Stromal cell of bone marrow (primary cell): ENCODE data around the gene PHLDA3.
A peak's percentile ranks its signal among the peaks of the same experiment; 100 is the strongest.
"Not testable (repeated sequence)": the region's sequence is repeated elsewhere in the genome, so short reads cannot be mapped to it uniquely, and the experiment has no call there.

Experiments used
- DNase-seq: peaks from one replicate; pipeline ENCODE4 v3.0.0-alpha.2; 2012; ENCODE audit warnings: low read depth

PHLDA3 gene

DNA sequence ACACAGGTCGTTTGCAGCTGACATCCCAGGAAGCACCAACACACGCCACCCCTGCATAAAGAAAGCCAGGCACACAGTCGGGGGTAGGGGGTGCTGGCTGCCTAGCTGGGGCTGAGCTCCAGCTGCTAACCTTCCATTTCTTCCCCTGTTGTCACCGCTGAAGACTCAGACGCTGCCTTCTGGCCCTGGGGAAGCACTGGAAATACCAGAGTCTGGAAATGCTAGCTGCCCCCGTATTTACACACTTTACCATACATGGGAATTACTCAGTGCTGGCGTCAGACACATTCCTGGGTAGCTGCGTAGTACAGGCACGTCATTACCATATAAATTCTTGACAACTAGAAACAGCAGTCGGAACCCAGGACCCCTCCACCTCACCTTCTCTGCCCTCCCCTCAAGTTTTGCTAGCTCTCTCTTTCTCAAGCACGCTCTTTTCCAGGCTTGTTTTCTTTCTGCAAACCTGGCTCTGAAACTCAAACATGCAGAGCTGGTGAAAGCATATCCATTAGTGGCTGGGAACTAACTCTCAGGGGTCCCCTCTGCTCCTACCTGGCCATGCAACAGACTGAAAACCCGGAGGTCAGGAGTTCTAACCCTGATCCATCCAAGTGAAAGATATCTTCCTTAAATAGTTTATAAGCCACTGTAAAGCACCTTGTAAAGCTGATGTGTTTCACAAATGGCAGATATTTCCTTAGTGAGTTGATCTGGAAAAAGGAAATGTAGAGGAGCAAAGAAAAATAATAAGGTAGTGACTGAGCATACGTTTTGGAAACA is 34.6 kb upstream of the PHLDA3 start:
- DNase-seq = peak; percentile 87

GRCh38 chr1:201502511-201502857 is 33.5 kb upstream of the PHLDA3 start:
- DNase-seq = no peak

DNA sequence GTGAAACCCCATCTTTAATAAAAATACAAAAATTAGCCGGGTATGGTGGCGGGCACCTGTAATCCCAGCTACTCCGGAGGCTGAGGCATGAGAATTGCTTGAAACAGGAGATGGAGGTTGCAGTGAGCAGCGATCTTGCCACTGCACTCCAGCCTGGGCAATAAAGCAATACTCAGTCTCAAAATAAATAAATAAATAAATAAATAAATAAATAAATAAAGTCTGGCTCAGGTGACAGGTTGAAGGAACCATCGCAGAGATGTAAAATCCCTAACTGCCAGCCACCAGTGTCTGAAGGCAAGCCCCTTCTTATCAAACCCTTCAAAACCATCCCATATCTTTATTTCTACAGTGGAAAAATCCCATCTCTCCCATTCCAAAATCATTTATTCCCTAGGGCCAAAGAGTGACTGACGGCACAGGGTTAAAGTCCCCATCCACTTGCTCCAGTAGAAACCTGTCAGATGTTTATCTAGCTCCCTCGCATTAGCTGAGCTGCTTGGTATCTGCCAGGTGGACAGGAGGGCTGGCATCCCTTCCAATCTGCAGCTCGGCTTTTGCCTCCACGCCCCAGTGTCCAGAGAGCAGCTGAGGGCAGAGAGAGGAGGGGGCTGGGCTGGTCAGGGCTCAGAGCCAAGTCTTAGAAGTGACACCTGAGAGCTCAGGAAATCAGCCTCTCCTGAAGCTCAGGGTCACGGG is 33.0 kb upstream of the PHLDA3 start:
- DNase-seq = no peak

- DNase-seq = no peak
Measured at GRCh38 chr1:201501144-201501543, 32.2 kb upstream of the PHLDA3 start.

DNA sequence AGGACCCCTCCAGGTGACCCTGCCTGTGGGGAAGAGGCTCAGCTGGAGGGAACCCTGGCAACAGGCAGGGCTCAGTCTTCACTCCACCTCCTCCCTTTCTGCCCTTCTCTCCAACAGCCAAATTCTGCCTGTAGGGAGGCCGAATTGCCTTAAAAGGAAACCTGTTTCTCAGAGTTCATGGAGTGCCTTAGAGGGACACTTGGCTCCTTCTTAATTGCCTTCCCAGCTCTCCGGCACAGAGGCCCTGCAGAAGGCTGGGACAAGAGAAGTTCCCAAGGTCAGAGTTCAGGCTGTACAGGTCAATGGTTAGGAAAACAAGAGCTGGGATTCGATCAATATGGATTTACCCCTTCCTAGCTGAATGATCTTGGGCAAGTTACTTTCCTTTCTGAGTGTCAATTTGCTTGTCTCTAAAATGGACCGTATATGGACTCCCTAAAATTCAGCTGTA is 31.7 kb upstream of the PHLDA3 start:
- no peak for DNase-seq

GRCh38 chr1:201499795-201500669 is 31.0 kb upstream of the PHLDA3 start:
- DNase-seq = no peak

DNA sequence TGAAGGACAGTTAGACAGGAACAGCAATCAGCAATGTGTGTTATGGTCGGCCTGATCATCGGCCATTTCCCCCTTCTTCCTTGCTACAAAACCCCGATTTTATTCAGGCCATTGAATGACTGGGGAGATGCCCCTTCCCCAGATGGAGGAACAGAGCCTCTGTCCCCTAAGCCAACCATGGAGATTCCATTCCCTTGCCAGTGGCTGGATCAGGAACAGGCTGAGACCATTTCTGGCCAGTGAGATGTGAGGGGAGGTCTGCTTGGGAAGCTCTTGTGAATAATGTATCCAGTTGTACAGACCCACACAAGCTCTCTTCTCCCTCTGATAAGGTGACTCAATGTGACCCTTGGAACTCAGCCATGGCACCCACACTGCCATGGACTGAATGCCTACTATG is 30.2 kb upstream of the PHLDA3 start:
- no peak for DNase-seq

- no peak for DNase-seq
Measured at GRCh38 chr1:201498621-201499020, 29.6 kb upstream of the PHLDA3 start.

DNA sequence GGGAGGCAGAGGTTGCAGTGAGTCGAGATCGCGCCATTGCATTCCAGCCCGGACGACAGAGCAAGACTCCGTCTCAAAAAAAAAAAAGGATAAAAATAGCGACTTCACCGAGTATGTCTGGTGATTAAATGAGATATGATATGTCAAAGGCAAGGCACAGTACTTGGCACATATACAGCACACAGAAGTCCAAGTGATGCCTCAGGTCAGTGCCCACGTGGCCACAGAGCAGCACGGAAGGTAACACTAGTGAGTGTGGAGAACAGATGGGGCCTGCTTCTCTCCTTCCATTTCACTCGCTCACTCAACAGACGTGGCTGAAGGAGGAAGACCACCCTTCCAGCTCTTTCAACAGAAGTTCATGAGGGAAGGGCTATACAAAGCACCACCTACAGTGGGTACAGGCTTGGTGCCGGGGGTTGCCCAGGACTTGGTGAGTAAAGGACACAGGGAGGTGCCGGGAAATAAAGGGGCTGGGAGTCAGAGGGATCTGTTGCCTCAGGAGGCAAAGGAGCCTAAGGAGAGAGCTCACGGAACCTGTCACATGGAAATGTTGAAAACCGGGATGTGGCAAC is 29.0 kb upstream of the PHLDA3 start:
- no peak for DNase-seq

GRCh38 chr1:201496296-201496690 is 27.3 kb upstream of the PHLDA3 start:
- DNase-seq = no peak

DNA sequence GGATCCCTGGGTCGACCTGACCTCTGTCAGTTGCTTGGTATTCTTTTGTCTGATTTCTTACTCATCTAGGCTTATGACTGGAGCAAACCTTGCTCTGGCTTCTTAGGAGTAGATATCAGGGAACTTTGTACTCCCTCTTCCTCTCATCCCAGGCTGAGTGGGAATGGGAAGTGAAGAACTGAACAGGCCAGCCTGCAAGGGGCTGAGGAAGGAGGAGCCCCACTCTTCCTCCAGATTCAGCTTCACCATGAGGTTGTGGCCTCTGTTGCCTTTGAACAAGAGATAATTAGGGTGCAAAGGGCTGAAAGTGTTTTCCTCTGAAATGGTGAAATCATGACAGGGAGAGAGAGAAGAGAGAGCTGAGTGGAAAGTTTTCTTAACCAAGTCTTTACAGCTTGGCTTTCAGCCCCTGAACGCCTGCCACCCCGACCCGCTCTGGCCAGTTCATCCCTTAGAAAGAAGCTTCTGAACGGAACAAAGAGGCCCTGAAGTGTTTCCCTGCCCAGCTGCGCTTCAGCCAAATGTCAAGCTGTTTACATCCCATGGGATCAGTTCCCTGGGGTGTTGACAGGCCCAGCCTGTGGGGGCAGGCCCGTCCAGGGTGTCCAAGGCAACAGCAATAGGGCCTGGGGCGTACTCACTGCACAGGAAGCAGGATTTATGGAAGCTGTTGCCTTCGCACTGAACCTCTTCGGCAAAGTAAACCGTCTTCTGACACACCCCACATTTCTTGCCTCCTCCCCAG is 26.7 kb upstream of the PHLDA3 start:
- DNase-seq = no peak

DNA sequence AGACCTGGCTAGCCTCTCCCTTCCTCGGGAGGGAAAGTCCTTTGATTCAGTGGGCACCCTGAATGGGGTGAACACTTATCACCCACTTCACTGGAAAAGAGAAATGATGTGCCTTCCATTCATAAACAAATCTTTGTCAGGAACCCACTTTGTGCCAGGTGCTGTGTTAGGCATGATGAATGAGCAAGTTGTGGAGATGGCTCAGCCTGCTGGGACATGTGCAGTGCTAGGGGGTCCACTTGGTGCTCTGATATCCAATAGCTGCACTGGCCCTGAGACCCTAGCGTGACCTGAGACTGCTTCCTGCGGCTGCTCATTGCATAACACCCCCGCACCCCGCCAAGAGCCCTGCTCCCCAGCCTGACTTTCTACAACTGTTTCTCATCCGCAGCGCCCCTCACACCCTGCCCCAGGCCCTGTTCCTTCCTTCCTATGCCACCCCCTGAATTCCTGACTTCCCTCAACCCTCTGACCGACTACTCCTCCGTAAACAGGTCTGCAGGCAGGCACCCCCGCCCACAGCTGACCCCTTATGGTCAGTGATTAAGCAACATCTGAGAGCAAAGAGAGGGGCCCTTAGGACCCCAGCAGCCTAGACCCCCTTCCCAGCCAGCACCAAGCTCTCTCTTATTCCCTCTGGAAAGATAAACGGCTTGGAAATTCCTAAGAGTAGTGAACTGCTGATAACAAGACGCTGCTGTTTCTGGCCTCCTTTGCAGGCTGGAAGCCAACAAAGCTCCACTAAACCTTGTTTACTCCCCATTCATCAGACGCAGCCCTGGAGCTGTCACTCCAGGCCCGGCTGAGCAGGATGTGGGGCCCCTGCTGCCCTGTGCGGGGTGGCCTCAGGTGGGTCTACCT is 25.0 kb upstream of the PHLDA3 start:
- no peak for DNase-seq

DNA sequence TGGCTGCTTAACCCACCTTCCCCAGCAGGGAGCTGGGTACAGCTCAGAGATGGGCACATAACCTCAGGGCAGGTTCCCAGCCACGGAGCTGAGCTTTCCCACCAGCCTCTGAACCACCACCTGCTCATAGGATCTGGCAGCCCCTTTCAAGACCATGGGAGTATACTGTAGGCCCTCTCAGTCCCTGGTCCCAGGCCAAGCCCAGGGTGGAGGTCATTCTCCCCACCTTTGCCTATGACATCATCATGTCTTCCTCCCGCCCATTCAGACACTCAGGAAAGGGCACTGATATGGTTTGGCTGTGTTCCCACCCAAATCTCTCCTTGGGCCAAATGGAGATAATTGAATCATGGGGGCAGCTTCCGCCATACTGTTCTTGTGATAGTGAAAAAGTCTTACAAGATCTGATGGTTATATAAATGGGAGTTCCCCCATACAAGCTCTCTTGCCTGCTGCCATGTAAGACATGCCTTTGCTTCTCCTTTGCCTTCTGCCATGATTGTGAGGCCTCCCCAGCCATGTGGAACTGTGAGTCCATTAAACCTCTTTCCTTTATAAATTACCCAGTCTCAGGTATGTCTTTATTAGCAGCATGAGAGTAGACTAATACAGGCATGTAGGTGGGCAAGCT is 24.2 kb upstream of the PHLDA3 start:
- not testable (repeated sequence) for DNase-seq

GRCh38 chr1:201491896-201492511 is 23.0 kb upstream of the PHLDA3 start:
- no peak for DNase-seq

DNA sequence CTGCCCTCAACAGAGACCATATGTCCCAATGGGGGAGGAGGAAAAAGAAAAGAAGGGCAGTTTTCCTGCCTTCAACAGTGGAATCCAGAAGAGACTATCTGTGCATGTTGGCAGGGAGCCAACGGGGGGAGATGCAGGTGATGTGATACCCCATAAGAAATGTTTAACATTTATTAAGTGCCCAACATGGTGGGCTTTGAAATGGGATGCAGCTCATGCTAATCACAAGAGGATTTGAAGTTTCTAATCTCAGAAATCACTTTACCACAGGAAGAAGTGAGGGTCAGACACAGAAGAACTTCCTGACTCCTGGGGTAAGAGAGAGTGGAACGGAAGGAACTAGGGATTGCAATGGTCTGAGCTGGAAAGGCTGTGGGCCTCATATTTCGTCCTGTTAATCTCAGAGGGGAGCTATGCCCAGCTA is 21.7 kb upstream of the PHLDA3 start:
- DNase-seq = no peak

- no peak for DNase-seq
Measured at GRCh38 chr1:201489643-201490261, 20.8 kb upstream of the PHLDA3 start.

GRCh38 chr1:201488830-201489589 is 20.0 kb upstream of the PHLDA3 start:
- peak; percentile 93 for DNase-seq

DNA sequence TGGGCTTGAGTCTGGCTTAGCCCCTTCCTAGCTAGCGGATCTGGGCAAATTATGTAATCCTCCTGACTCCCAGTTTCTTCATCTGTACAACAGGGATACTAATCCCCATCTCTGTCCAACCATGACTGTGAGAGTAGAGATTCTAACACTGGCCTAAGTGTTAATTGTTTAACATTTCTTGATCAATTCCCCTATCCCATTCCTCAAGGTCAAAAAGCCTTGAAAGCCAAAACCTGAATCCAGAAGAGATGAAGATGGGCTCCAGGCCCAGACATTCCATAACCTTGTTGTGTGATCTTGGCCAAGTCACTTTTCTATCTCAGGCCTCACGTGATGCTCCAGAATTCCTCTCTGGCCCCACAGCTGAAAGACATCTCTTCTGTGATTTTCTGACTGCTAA is 18.8 kb upstream of the PHLDA3 start:
- no peak for DNase-seq
